NCI-H146 (cell line): ENCODE measurements around the gene NR2C1.

Source experiments
- DNase-seq: peaks from one replicate; lab custom pipeline; 2025; lab: John Stamatoyannopoulos, UW

NR2C1 gene

GRCh38 chr12:95083938-95084337 lies 10.5 kb upstream of the NR2C1 start:
- peak; percentile 2 for DNase-seq

DNA sequence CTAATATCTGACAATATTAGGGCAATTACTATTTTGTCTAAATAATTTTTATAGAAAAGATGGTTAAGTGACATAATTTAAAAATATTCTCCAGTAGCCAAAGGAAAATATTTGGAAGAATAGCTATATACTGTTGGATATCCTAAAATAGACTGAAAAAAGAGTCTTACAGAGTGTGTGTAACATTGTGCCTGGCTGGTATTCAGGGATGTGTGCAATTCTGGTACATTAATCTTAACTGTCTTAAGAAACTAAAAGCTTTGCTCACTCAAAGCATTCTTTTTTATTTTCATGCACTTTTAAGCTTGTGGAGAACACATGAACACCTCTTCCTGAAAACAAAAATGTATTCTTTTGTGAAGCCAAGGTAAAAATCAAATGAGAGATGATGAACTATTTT lies 10.1 kb upstream of the NR2C1 start:
- no peak for DNase-seq

GRCh38 chr12:95077341-95077740 lies 3.9 kb upstream of the NR2C1 start:
- DNase-seq: no peak

DNA sequence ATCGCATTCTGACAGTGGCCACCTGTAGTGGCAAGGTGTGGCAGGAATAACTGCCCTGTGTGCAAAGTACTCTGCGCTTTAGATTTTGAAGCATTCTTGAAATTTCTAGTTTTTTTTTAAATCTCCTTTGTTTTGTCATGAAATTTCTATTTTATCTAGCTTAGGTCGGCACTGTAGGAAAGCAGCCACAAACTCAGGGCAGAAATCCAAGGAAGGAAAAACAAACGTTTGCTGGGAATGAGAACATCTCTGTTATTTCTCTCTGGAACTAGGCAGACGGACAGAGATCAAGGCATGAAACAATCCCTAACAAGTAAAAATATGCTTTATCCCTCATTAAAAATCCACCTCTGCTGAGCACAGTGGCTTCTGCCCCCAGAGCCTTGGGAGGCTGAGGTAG lies 1.3 kb upstream of the NR2C1 start:
- DNase-seq: no peak

GRCh38 chr12:95073698-95074520 lies 491 bp upstream of the NR2C1 start:
- no peak for DNase-seq

DNA sequence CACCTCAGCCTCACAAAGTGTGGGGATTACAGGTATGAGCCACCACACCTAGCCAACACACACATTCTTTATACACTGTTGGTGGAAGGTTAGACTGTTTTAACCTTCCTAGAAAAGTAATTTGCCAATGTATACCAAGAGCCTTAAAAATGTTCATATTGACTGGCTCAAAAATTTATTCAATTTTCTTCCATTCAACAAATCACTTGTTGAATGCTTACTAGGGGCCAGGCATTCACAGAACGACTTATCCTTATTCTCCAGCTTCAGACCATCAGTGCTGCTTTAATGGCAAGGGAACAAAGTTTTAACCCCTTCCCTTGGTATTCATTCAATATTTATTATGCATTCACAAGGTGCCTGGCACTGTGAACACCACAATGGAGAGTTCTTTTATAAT lies 3.0 kb downstream of the NR2C1 start:
- no peak for DNase-seq

DNA sequence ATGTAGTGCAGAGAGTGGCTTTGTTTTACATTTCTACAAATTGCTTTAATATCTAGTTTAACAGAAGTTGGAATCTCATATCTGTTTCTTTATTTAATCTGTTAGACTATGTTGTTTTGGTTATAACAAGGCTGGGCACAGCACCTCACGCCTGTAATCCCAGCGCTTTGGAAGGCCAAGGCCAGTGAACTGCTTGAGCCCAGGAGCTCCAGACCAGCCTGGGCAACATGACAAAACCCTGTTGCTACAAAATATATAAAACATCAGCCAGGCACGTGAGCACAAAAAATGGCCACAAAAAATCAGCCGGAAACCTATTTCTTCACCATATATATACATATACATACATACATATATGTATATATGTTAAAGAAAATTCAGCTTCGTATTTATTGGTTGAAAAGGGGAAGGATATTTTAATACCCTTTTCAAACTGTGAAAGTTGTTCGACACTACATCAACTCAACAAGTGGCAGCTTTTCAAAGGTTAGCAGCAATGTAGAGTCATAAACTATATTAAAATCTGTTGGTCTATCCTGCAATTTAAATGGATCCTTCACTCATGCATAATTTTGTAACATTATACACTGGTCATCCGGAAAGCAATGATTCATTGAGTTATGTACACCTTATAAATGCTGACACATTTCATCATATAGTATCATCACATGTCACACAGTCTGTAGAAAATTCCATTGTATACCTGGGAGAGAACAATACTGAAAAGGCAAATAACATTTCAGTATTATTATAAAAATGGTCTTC lies 7.1 kb downstream of the NR2C1 start:
- DNase-seq: no peak

- no peak for DNase-seq
Observed at GRCh38 chr12:95060951-95061350, 12.5 kb downstream of the NR2C1 start.

DNA sequence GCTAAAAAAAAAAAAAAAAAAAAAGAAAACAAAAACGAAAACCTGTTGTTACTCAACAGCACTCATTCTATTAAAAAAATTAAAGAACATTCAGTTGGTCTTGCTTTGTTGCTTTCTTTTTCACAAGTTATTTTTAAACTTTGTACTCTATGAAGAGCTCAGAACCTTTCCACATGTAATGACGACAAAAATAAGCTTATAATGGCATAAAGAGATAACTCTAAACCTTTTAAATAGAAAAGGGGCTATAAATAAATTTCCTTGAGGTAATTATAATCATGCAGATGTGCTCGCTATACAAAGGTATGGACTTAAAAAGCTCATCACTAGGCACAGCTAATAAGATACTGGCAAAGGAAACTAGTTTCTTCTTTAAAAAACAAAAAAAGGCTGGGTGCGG lies 13.4 kb downstream of the NR2C1 start:
- DNase-seq: no peak

GRCh38 chr12:95057424-95057823 lies 16.0 kb downstream of the NR2C1 start:
- no peak for DNase-seq

GRCh38 chr12:95055057-95055456 lies 18.4 kb downstream of the NR2C1 start:
- no peak for DNase-seq

GRCh38 chr12:95054206-95054605 lies 19.2 kb downstream of the NR2C1 start:
- DNase-seq: no peak

DNA sequence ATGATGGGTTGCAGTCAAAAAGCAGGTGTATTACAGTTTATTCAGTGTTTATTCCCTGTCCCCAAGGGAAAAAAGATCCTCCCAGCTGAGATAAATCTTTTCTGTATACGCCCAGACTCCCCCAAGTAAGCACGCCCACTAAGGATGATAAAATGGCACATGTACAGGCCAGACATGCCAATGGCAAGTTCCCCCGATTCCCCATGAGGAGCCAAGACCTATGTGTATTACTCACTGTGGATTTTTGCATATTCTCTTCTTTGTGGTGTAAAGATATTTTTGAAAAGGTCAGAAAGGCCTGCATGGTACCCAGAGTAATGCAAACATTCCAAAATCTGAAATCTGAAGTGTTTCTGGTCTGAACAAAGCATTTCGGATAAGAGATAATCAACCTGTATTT lies 22.2 kb downstream of the NR2C1 start:
- DNase-seq: no peak

DNA sequence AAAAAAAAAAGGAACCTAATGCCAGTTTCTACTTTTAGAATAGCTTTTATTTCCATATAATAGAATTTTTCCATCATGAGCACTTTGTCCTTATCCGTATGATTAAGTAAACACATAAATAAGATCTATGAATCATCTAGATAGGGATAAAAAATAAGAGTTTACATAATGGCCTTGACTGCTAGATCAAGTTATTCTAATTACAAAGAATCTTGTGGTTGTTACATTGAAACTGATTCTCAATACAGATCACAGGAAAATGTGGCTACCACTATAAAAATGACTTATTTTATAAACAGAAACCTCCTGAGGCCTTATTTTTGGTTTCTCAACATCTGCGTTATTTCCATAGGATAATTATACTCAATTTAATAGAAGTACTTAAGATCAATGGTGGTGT lies 35.5 kb downstream of the NR2C1 start:
- DNase-seq: no peak

DNA sequence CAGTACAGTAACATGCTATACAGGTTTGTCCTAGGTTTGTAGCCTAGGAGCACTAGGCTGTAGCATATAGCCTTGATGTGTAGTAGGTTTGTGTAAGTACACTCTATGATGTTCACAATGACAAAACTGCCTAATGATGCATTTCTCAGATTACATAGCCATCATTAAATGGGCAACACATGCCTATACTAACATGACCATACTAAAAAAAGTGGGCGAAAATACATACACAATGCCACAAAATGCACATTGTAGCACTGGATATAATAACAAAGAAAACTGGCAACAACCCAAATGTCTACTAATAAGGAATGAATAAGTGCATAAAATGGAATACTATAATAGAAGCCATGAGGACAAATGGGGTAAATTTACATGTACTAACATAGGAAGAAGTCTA lies 38.7 kb downstream of the NR2C1 start:
- DNase-seq: no peak

DNA sequence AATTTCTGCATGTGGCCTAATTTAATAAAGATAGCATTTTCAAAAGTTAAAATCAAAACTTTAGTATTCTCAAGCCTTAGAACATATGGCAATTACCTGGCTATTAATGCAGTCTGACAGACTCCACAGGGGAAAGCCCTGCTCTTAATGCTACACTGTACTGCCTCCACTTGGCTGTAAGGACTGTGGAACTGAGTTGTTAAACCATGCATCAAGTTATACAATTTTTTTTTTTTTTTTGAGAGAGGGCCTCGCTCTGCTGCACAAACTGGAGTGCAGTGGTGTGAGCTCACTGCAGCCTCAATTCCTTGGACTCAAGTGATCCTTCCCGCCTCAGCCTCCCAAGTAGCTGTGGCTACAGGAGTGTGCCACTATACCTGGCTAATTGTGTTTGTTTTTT lies 50.9 kb downstream of the NR2C1 start:
- no peak for DNase-seq

DNA sequence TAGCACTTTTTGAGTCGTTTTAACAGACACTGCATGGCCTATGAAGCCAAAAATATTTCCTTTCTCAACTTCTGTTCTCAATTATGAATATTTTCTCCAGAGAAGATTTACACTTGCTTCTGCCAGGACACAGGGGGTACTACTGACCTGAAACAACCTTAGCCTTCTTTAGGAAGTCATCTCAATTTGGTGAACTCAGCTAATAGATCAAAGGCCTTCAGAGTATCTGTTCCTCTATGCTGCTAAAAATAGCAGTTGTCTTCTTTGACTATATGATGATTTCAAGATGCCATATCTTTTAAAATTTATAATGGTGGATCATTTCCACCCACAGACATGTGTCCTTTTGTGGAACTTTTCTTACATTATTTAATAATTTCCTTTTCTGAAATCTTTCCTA lies 55.9 kb downstream of the NR2C1 start:
- DNase-seq: no peak

GRCh38 chr12:95016120-95016519 lies 57.3 kb downstream of the NR2C1 start:
- no peak for DNase-seq

DNA sequence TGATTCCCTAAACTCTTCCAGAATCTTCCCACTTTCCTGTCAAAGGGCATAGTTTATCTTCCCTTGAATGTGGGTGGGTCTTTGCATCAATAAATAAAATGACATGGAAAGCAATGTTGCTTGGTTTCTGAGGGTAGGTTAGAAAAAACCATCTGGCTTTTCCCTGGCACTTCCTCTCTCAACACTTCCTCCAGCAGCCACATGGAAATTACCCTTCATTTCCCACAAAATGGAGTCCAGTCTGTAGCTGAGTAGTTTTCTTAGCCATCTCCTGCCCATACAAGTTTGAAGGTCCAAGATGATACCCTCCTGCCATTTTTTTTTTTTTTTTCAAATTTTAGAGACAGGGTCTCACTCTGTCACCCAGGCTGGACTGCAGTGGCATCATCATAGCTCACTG lies 58.9 kb downstream of the NR2C1 start:
- DNase-seq: no peak

DNA sequence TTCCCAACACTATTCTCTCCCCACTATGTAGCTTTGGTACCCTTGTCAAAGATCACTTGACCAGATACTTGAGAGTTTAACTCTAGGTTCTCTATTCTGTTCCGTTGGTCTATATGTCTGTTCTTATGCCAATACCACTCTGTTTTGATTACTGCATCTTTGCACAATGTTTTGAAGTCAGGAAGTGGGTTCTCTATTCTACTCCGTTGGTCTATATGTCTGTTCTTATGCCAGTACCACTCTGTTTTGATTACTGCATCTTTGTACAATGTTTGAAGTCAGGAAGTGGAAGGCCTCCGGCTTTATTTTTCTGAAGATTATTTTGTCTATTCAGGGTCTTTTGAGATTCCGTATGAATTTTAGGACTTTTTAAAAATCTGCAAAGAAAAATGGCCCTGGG lies 67.2 kb downstream of the NR2C1 start:
- DNase-seq: no peak

DNA sequence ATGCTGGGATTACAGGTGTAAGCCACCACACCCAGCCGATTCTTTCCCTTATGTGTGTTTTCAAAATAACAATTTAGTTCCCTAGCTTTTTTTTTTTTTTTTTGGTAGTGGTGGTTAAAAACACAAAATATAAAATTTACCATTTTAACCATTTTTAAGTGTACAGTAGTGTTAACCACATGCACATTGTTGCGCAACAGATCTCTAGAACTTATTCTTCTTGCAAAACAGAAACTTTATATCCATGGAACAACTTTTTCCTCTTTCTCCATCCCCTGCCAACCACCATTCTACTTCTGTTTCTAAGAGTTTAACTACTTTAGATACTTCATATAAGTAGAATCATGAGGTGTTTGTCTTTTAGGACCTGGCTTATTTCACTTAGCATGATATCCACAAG lies 68.8 kb downstream of the NR2C1 start:
- no peak for DNase-seq

DNA sequence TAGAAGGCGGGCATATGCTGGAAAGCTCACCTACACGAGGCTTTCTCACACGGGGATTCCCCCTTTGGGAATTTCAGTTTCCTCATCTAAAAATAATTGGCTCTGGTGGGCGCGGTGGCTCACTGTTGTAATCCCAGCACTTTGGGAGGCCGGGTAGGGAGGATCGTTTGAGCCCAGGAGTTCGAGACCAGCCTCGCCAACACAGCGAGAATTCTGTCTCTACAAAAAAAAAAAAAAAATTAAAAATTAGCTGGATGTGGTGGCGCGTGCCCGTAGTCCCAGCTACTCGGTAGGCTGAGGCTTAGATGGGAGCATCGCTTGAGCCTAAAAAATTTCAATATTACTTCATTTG lies 69.5 kb downstream of the NR2C1 start:
- no peak for DNase-seq

DNA sequence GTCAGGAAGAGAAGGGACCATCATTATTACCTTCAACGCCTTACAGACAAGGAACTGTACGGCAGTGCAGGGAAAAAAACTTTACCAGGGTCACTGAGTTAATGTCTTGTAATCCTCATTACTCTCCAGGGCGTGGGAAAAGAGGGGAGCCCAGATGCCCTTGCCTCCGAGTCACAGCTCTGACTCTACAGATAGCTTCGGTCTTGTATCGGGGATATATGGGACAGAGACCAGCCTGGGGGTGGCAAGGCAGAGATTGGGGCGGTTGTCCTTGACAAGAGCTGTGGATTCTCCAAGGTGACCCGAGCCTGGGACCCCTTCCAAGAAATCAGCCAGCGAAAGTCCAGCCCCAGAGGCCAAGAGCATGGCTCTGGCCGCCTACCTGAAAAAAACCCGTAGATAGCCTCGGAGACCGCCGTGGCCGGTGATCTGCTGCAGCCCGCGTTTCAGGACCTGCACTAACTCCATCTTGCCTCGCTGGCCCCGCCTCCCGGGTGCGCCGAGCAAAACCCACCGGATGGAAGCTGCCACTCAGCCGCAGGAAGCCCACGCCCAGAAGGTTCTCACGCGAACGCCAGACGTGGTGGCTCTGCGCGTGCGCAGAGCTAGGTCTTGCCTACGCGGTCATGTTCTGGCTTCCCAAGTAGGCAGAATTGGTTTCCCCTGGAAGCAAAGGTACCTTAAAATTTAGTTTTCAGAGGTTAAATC lies 70.1 kb downstream of the NR2C1 start, which contains the start of gene NDUFA12:
NDUFA12 (minus strand) TSS at position 485 of the 708 bp plus-strand sequence; CDS start at position 468, 17 bp downstream.
- DNase-seq: peak; percentile 96
